Activated T-helper 1 cell treated with anti-CD3 and anti-CD28 coated beads, Interleukin-12 subunit alpha, Interleukin-12 subunit beta, Interleukin-2, Interleukin-4 antibody, amounts not matched to agents 30 ng/mL and 10 ng/mL and 1 ng/mL, durations not matched to agents 14 hours and 24 hours and 36 hours (primary cell): Measurements from ENCODE around the gene ABCC2. TPM values are rescaled to one million over a fixed set of nuclear protein-coding genes. Genes with fewer than 3 reads are reported as not detected.

Experiments used
- DNase-seq: peaks from one replicate; pipeline ENCODE4 v3.0.0; 2021; ENCODE audit warnings: low spot score
- H3K27ac Mint-ChIP-seq: one replicate; pipeline ENCODE4 v1.8.0; 2021; ENCODE audit warnings: mild to moderate bottlenecking, mixed read lengths
- H3K27me3 Mint-ChIP-seq: one replicate; pipeline ENCODE4 v1.8.0; 2022; ENCODE audit warnings: mild to moderate bottlenecking, moderate library complexity, mixed read lengths; ENCODE audit not compliant: insufficient read depth
- H3K36me3 Mint-ChIP-seq: one replicate; pipeline ENCODE4 v1.8.0; 2021; ENCODE audit warnings: low read depth, mixed read lengths
- H3K4me1 Mint-ChIP-seq: one replicate; pipeline ENCODE4 v1.8.0; 2021; ENCODE audit warnings: low read depth, mixed read lengths
- H3K4me3 Mint-ChIP-seq: one replicate; pipeline ENCODE4 v1.8.0; 2021; ENCODE audit warnings: mild to moderate bottlenecking, moderate library complexity, mixed read lengths
- H3K9me3 Mint-ChIP-seq: one replicate; pipeline ENCODE4 v1.8.0; 2021; ENCODE audit warnings: mixed read lengths
- intact Hi-C: fragments of 100-400 bp; cut with micrococcal nuclease; formaldehyde crosslinking; loops from one replicate; pipeline ENCODE4 v1.15.1; 2024
- total RNA-seq: library from RNA; stranded (reverse); gene quantifications from 2 replicates; pipeline ENCODE4 v1.2.3, GENCODE V29; 2022

ABCC2 gene
- total RNA-seq, 1 donor from 2014 or later = 0.83 TPM

- H3K27me3 Mint-ChIP-seq = peaks cover 2% of the 10 kb centered on the region
- H3K4me1 Mint-ChIP-seq = no peaks in the 10 kb centered on the region
Measured at GRCh38 chr10:99799613-99800012, 17.2 kb downstream of the ABCC2 start.

DNA sequence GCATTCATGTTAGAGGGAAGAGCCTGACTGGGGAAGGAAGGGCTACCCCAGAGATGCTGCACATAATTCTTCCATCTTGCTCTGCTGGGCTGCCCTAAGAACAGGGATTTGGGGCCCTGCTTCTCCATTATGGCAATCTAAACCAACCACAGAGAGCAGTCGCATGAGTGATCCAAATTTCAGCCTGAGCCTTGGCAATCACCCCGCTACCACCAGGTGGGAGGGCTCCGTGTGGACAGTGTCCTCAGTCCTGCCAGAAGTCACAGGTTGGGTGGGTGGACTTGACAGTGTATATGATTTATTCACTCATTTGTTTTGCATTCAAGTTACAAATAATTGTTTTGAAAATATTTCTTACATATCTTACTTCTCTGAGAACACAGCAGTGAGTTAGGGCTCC, 22.0 kb downstream of the ABCC2 start:
- Mint-ChIP-seq H3K27me3 (no peaks in the 10 kb centered on the region), H3K27ac (no peak overlapping the region), H3K4me1 (no peaks in the 10 kb centered on the region), H3K4me3 (no peak overlapping the region), H3K36me3 (no peaks in the 10 kb centered on the region), H3K9me3 (no peaks in the 10 kb centered on the region)
- intact Hi-C loops = no loop called here
- DNase-seq = no peak

More at GRCh38 chr10:99799613-99800012, 17.2 kb downstream of the ABCC2 start:
- Mint-ChIP-seq H3K9me3 (no peaks in the 10 kb centered on the region), H3K36me3 (no peaks in the 10 kb centered on the region), H3K4me3 (no peak overlapping the region), H3K27ac (no peak overlapping the region)
- DNase-seq = no peak
- intact Hi-C loops = no loop called here

DNA sequence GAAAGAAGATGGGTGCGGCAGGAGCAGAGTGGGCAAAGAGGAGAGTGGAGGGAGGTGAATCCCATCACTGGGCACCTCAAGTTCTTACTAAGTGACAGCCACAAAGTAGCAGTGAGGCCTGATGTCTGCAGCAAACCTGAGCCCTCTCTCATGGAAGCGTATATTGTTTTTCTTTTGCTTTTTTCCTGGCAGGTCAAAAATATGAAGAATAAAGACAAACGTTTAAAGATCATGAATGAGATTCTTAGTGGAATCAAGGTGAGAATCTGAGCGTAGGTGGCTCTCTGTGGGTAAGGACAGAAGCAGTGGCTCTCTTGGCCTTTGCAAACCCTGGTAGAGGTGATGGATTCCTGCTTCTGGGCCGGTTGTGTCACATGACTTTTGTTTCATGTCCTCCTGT, 22.8 kb downstream of the ABCC2 start:
- no peaks in the 10 kb centered on the region for H3K36me3 Mint-ChIP-seq
- H3K27ac Mint-ChIP-seq = no peak overlapping the region
- intact Hi-C loops = no loop called here
- H3K4me3 Mint-ChIP-seq = no peak overlapping the region
- no peaks in the 10 kb centered on the region for H3K27me3 Mint-ChIP-seq
- no peaks in the 10 kb centered on the region for H3K4me1 Mint-ChIP-seq
- DNase-seq = no peak
- no peaks in the 10 kb centered on the region for H3K9me3 Mint-ChIP-seq

DNA sequence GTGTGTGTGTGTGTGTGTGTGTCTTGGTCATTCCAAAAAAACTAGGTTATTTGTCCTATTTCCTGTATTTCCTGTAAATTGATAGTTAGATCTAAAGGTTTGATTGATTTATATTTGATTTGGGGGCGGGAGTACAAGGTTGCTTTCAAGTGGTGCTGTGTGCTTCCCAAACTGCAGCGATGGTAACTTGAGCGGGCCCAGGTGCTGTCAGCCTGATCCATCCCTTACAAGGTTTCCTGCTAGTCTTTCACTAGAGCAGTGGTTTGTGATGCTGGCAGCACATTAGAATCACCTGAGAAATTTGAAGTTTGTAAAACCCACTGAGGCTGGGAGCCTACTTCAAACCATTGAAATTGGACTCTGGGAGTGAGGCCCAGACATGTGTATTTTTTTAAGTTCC, 23.7 kb downstream of the ABCC2 start:
- Mint-ChIP-seq H3K9me3 (no peaks in the 10 kb centered on the region), H3K4me3 (no peak overlapping the region), H3K36me3 (no peaks in the 10 kb centered on the region), H3K27me3 (no peaks in the 10 kb centered on the region), H3K4me1 (no peaks in the 10 kb centered on the region), H3K27ac (no peak overlapping the region)
- DNase-seq = no peak
- intact Hi-C loops = no loop called here

GRCh38 chr10:99807786-99808185, 25.3 kb downstream of the ABCC2 start:
- Mint-ChIP-seq H3K4me3 (no peak overlapping the region), H3K9me3 (no peaks in the 10 kb centered on the region), H3K4me1 (no peaks in the 10 kb centered on the region), H3K27ac (no peak overlapping the region), H3K27me3 (no peaks in the 10 kb centered on the region), H3K36me3 (no peaks in the 10 kb centered on the region)
- no peak for DNase-seq
- intact Hi-C loops = no loop called here

GRCh38 chr10:99808270-99808669, 25.8 kb downstream of the ABCC2 start:
- no peak for DNase-seq
- Mint-ChIP-seq H3K27me3 (no peaks in the 10 kb centered on the region), H3K4me1 (no peaks in the 10 kb centered on the region), H3K9me3 (no peaks in the 10 kb centered on the region), H3K36me3 (no peaks in the 10 kb centered on the region), H3K4me3 (no peak overlapping the region), H3K27ac (no peak overlapping the region)
- intact Hi-C loops = no loop called here

DNA sequence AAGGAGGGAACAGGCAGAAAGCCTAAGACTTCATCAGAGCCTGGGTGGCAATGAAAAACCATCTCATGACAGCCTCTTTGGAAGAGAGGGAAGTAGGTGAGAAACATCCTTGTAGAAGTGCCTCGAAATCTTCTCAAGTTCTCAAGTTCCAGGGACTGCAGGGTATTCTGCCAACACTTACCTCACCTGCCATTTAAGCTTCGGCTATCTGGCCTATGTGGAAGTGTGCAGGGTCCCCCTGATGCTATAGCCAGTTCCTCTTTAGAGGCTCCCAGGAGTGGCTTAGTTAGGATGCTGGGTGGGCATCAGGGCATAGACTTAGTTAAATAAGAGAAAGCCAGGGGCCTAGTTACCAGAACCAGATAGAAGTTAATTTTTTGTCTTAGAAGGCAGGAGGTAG, 27.0 kb downstream of the ABCC2 start:
- no peak for DNase-seq
- intact Hi-C loops = no loop called here
- Mint-ChIP-seq H3K36me3 (no peaks in the 10 kb centered on the region), H3K4me1 (no peaks in the 10 kb centered on the region), H3K4me3 (no peak overlapping the region), H3K27ac (no peak overlapping the region), H3K27me3 (no peaks in the 10 kb centered on the region), H3K9me3 (no peaks in the 10 kb centered on the region)

- no peak for DNase-seq
Measured at GRCh38 chr10:99809931-99810615, 27.6 kb downstream of the ABCC2 start.

GRCh38 chr10:99812177-99812576, 29.7 kb downstream of the ABCC2 start:
- Mint-ChIP-seq H3K27me3 (peaks cover 1% of the 10 kb centered on the region), H3K4me1 (no peaks in the 10 kb centered on the region), H3K36me3 (no peaks in the 10 kb centered on the region), H3K4me3 (no peak overlapping the region), H3K9me3 (no peaks in the 10 kb centered on the region), H3K27ac (no peak overlapping the region)
- no peak for DNase-seq
- intact Hi-C loops = no loop called here

More at GRCh38 chr10:99809931-99810615, 27.6 kb downstream of the ABCC2 start:
- Mint-ChIP-seq H3K4me1 (no peaks in the 10 kb centered on the region), H3K36me3 (no peaks in the 10 kb centered on the region), H3K27me3 (peaks cover 1% of the 10 kb centered on the region), H3K9me3 (no peaks in the 10 kb centered on the region), H3K4me3 (no peak overlapping the region), H3K27ac (no peak overlapping the region)
- intact Hi-C loops = no loop called here

DNA sequence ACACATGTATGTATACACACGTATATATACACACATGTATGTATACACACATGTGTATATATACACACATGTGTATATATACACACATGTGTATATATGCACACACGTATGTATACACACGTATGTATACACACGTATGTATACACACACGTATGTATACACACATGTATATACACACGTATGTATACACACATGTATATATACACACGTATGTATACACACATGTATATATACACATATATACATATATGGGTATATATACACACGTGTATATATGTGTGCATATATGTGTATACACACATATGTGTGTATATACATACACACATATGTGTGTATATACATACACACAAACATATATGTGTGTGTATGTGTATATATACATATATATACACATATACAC, 31.7 kb downstream of the ABCC2 start:
- peaks cover 1% of the 10 kb centered on the region for H3K27me3 Mint-ChIP-seq
- no peak for DNase-seq
- H3K36me3 Mint-ChIP-seq = no peaks in the 10 kb centered on the region
- no peak overlapping the region for H3K27ac Mint-ChIP-seq
- intact Hi-C loops = no loop called here
- no peaks in the 10 kb centered on the region for H3K4me1 Mint-ChIP-seq
- no peaks in the 10 kb centered on the region for H3K9me3 Mint-ChIP-seq
- no peak overlapping the region for H3K4me3 Mint-ChIP-seq

- Mint-ChIP-seq H3K9me3 (no peaks in the 10 kb centered on the region), H3K4me1 (no peaks in the 10 kb centered on the region), H3K27me3 (peaks cover 1% of the 10 kb centered on the region), H3K4me3 (no peak overlapping the region), H3K27ac (no peak overlapping the region), H3K36me3 (no peaks in the 10 kb centered on the region)
- intact Hi-C loops = no loop called here
- DNase-seq = no peak
Measured at GRCh38 chr10:99815621-99816020, 33.2 kb downstream of the ABCC2 start.

DNA sequence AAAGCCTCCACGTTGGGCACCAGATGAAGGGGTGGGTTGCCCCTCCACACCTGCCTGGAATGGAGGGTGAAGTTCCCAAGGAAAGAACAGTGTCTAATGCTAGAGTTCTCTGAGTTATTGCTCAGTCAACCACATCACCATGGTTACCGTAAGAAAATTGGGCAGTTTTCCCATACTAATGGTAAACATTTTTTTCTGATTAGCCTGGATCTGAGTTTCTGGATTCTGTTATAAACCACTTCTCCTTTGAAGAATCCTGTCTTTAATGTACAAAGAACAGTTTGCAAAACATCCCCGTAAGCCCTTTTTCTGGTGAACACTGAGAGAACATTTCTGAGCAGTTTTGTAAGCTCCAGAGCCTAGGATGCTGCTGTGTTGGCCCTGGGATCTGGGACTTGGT, 45.5 kb downstream of the ABCC2 start:
- Mint-ChIP-seq H3K36me3 (no peaks in the 10 kb centered on the region), H3K9me3 (peaks cover 6% of the 10 kb centered on the region), H3K27me3 (no peaks in the 10 kb centered on the region), H3K27ac (no peak overlapping the region), H3K4me1 (peaks cover 10% of the 10 kb centered on the region), H3K4me3 (no peak overlapping the region)
- intact Hi-C loops = no loop called here
- DNase-seq = no peak

DNA sequence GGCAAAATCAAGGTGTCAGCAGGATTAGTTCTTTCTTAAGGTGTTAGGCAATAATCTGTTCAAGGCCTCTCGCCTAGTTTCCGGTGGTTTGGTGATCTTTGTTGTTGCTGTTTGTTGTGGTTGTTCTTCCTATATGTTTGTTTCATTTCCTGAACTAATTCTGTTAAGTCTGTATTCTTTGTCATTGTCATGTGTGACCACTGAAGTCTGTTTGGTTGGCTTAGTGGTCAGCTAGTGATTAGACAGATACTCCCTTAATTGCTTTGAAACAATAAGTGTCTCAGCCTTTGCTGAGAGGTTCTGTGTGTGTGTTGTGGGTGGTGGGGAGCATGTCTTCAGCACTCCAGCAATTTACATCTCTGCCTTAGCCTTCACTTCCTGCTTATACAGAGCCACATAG, 46.0 kb downstream of the ABCC2 start:
- Mint-ChIP-seq H3K27ac (no peak overlapping the region), H3K9me3 (peaks cover 6% of the 10 kb centered on the region), H3K27me3 (no peaks in the 10 kb centered on the region), H3K4me3 (no peak overlapping the region), H3K4me1 (peaks cover 10% of the 10 kb centered on the region), H3K36me3 (no peaks in the 10 kb centered on the region)
- DNase-seq = no peak
- intact Hi-C loops = no loop called here

DNA sequence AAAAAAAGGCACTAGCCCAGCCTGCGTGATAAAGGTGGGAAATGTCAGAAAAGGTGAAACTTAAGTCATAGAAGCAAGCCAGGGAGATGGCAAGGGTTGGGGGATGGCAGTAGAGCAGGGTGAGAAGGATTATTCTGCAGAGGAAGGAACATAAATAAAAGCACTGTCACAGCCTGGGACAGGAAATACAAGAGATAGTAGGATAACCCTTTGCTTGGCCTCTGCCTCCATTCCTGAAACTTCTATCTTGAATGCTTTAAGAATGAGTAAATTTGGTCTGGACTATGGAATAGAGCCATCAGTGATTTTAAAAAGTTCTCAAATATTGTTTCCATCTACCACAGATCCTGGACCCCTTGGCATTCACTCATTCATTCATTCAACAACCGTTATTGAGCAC, 50.0 kb downstream of the ABCC2 start:
- H3K36me3 Mint-ChIP-seq = no peaks in the 10 kb centered on the region
- no peak overlapping the region for H3K4me3 Mint-ChIP-seq
- no peak for DNase-seq
- H3K27ac Mint-ChIP-seq = no peak overlapping the region
- H3K4me1 Mint-ChIP-seq = peaks cover 10% of the 10 kb centered on the region
- peaks cover 6% of the 10 kb centered on the region for H3K9me3 Mint-ChIP-seq
- intact Hi-C loops = no loop called here
- H3K27me3 Mint-ChIP-seq = no peaks in the 10 kb centered on the region
